Measurements from ENCODE around the gene UBC.
"Not testable (repeated sequence)": the region's sequence is repeated elsewhere in the genome, so short reads cannot be mapped to it uniquely, and the experiment has no call there.

UBC gene

GRCh38 chr12:124915239-124916236 lies 1.1 kb upstream of the UBC start:
- peak; percentile 61 for DNase-seq (ENCODE audit: low read depth, low spot score)

GRCh38 chr12:124913474-124914391 lies 717 bp downstream of the UBC start:
- DNase-seq (ENCODE audit: low read depth, low spot score) = peak; percentile 88

GRCh38 chr12:124912529-124913287 lies 1.7 kb downstream of the UBC start:
- DNase-seq (ENCODE audit: low read depth, low spot score) = not testable (repeated sequence)

- not testable (repeated sequence) for DNase-seq (ENCODE audit: low read depth, low spot score)
Measured at GRCh38 chr12:124911521-124911920, 2.9 kb downstream of the UBC start.

GRCh38 chr12:124910561-124911478 lies 3.6 kb downstream of the UBC start:
- DNase-seq (ENCODE audit: low read depth, low spot score) = peak; percentile 49

- peak; percentile 37 for DNase-seq (ENCODE audit: low read depth, low spot score)
Measured at GRCh38 chr12:124909831-124910560, 4.5 kb downstream of the UBC start.

- peak; percentile 89 for DNase-seq (ENCODE audit: low read depth, low spot score)
Measured at GRCh38 chr12:124906606-124907261, 7.7 kb downstream of the UBC start.

- peak; percentile 80 for DNase-seq (ENCODE audit: low read depth, low spot score)
Measured at GRCh38 chr12:124904306-124905098, 9.9 kb downstream of the UBC start.

GRCh38 chr12:124902916-124903315 lies 11.5 kb downstream of the UBC start:
- DNase-seq (ENCODE audit: low read depth, low spot score) = no peak

- DNase-seq (ENCODE audit: low read depth, low spot score) = no peak
Measured at GRCh38 chr12:124901003-124901402, 13.4 kb downstream of the UBC start.

- DNase-seq (ENCODE audit: low read depth, low spot score) = not testable (repeated sequence)
Measured at GRCh38 chr12:124900345-124900795, 14.1 kb downstream of the UBC start.

GRCh38 chr12:124898923-124899294 lies 15.5 kb downstream of the UBC start:
- DNase-seq (ENCODE audit: low read depth, low spot score) = no peak

- DNase-seq (ENCODE audit: low read depth, low spot score) = no peak
Measured at GRCh38 chr12:124898200-124898922, 16.1 kb downstream of the UBC start.

GRCh38 chr12:124896461-124896860 lies 18.0 kb downstream of the UBC start:
- no peak for DNase-seq (ENCODE audit: low read depth, low spot score)

- DNase-seq (ENCODE audit: low read depth, low spot score) = no peak
Measured at GRCh38 chr12:124893792-124894516, 20.5 kb downstream of the UBC start.

- no peak for DNase-seq (ENCODE audit: low read depth, low spot score)
Measured at GRCh38 chr12:124888260-124888659, 26.2 kb downstream of the UBC start.

GRCh38 chr12:124887766-124888165 lies 26.7 kb downstream of the UBC start:
- DNase-seq (ENCODE audit: low read depth, low spot score) = not testable (repeated sequence)

All from ELF-1 (cell line).